Measurements from ENCODE around the gene PDXK. TPM values are rescaled to one million over a fixed set of nuclear protein-coding genes. Genes with fewer than 3 reads are reported as not detected.

PDXK gene
- total and polyA plus RNA-seq, 9 of the 15 experiments (the other 6 are each of a cell fraction or from before 2014, with no cell fraction given): 5.6 to 162 (median 76.5) TPM

- TF ChIP-seq NR0B1 (IDR thresholded peaks at IDR 0.05; ENCODE audit: partially characterized antibody) (no peak), HLTF (IDR thresholded peaks at IDR 0.05) (no peak), IFI16 (CRISPR knock-in tag; IDR thresholded peaks at IDR 0.05) (no peak), CTBP1 (IDR thresholded peaks at IDR 0.05; ENCODE audit: borderline replicate concordance) (no peak), ZNF12 (CRISPR knock-in tag; IDR thresholded peaks at IDR 0.05) (no peak), HMGXB4 (CRISPR knock-in tag; IDR thresholded peaks at IDR 0.05) (no peak), NRF1 (conservative IDR thresholded peaks at IDR 0.05 in 1 of 2, IDR thresholded peaks at IDR 0.05 in 1 of 2) (peak; percentile 81), RBM22 (IDR thresholded peaks at IDR 0.05; ENCODE audit: low read depth, low read length, poor library complexity, severe bottlenecking) (peak; percentile 71), TGIF2 (CRISPR knock-in tag; IDR thresholded peaks at IDR 0.05) (no peak), TEAD1 (CRISPR knock-in tag; IDR thresholded peaks at IDR 0.05) (no peak), RBM25 (IDR thresholded peaks at IDR 0.05; ENCODE audit: low read depth, low read length, severe bottlenecking) (no peak), JUND (IDR thresholded peaks at IDR 0.05; ENCODE audit: borderline replicate concordance, low read depth, low read length) (no peak), JUND (tag; IDR thresholded peaks at IDR 0.05; ENCODE audit: borderline replicate concordance, low read depth, low read length) (no peak), SPI1 (IDR thresholded peaks at IDR 0.05; ENCODE audit: borderline replicate concordance, low read depth, low read length) (no peak), MIER1 (IDR thresholded peaks at IDR 0.05; ENCODE audit: low read depth) (no peak), STAT5B (CRISPR knock-in tag; IDR thresholded peaks at IDR 0.05) (no peak), ZKSCAN3 (CRISPR knock-in tag; IDR thresholded peaks at IDR 0.05) (no peak), LEF1 (IDR thresholded peaks at IDR 0.05) (no peak), ZHX1 (conservative IDR thresholded peaks at IDR 0.05; ENCODE audit: low read length) (no peak), MBD2 (IDR thresholded peaks at IDR 0.05; ENCODE audit: borderline replicate concordance, low read depth) (peak; percentile 17; the same call in 1 of the 2 replicates), THAP12 (CRISPR knock-in tag; IDR thresholded peaks at IDR 0.05) (0 out of 2 replicates have a peak, but pooled peaks have one; percentile 42)
Observed at GRCh38 chr21:43766734-43767497, 48.0 kb downstream of the PDXK start (continued).

Data from K562 (cell line).